Kasumi-1 (cell line): ENCODE results near the gene LRRC75B.
A peak's percentile ranks its signal among the peaks of the same experiment; 100 is the strongest.
"Not testable (repeated sequence)": the region's sequence is repeated elsewhere in the genome, so short reads cannot be mapped to it uniquely, and the experiment has no call there.

Source experiments
- DNase-seq, 2 experiments: peaks; one replicate each; lab custom pipeline; 2025; lab: John Stamatoyannopoulos, UW

The LRRC75B gene

GRCh38 chr22:24553597-24554312 lies 39.1 kb downstream of the LRRC75B start:
- DNase-seq, result peak in 1 of 2 experiments; percentile 31

- not testable (repeated sequence) for DNase-seq
Measured at GRCh38 chr22:24552503-24553286, 40.2 kb downstream of the LRRC75B start.

- no peak for DNase-seq
Measured at GRCh38 chr22:24550902-24551435, 41.9 kb downstream of the LRRC75B start.

- no peak for DNase-seq
Measured at GRCh38 chr22:24550028-24550901, 42.6 kb downstream of the LRRC75B start.

GRCh38 chr22:24548812-24549211 lies 44.1 kb downstream of the LRRC75B start:
- DNase-seq, result no peak

GRCh38 chr22:24543679-24544243 lies 49.1 kb downstream of the LRRC75B start:
- DNase-seq, result no peak

GRCh38 chr22:24543185-24543601 lies 49.7 kb downstream of the LRRC75B start:
- no peak for DNase-seq

GRCh38 chr22:24542641-24543040 lies 50.2 kb downstream of the LRRC75B start:
- DNase-seq, result no peak

- DNase-seq, result peak; percentile 49 to 61
Measured at GRCh38 chr22:24541681-24542515, 51.0 kb downstream of the LRRC75B start.

- no peak for DNase-seq
Measured at GRCh38 chr22:24540470-24540869, 52.4 kb downstream of the LRRC75B start.

- DNase-seq, result no peak
Measured at GRCh38 chr22:24536089-24536488, 56.8 kb downstream of the LRRC75B start.
